GM19328 (cell line): ENCODE results near the gene GFI1B.
"Not testable (repeated sequence)": the region's sequence is repeated elsewhere in the genome, so short reads cannot be mapped to it uniquely, and the experiment has no call there.

Experiments used
- ATAC-seq: cut with Tn5 transposase; IDR thresholded peaks from one replicate; pipeline ENCODE4 v1.9.1; 2021; ENCODE audit warnings: mild to moderate bottlenecking, moderate library complexity; ENCODE audit not compliant: unreplicated experiment

The GFI1B gene

GRCh38 chr9:132967908-132968307, 10.6 kb upstream of the GFI1B start:
- ATAC-seq, result not testable (repeated sequence)

- ATAC-seq, result no peak
Observed at GRCh38 chr9:132969783-132970182, 8.7 kb upstream of the GFI1B start.

- ATAC-seq, result no peak
Observed at GRCh38 chr9:132970324-132971062, 8.0 kb upstream of the GFI1B start.

GRCh38 chr9:132973166-132973565, 5.3 kb upstream of the GFI1B start:
- ATAC-seq, result no peak

GRCh38 chr9:132973713-132974112, 4.8 kb upstream of the GFI1B start:
- ATAC-seq, result no peak

GRCh38 chr9:132975961-132976360, 2.5 kb upstream of the GFI1B start:
- ATAC-seq, result no peak

GRCh38 chr9:132976571-132976970, 1.9 kb upstream of the GFI1B start:
- no peak for ATAC-seq

GRCh38 chr9:132978112-132978450, 413 bp upstream of the GFI1B start:
- no peak for ATAC-seq

GRCh38 chr9:132980157-132980556, 1.7 kb downstream of the GFI1B start:
- no peak for ATAC-seq

- no peak for ATAC-seq
Observed at GRCh38 chr9:132982458-132982857, 4.0 kb downstream of the GFI1B start.

- ATAC-seq, result no peak
Observed at GRCh38 chr9:132983491-132984201, 5.2 kb downstream of the GFI1B start.

- no peak for ATAC-seq
Observed at GRCh38 chr9:132984202-132985070, 5.9 kb downstream of the GFI1B start.

- no peak for ATAC-seq
Observed at GRCh38 chr9:132985071-132985350, 6.5 kb downstream of the GFI1B start.

GRCh38 chr9:132985489-132985888, 7.0 kb downstream of the GFI1B start:
- no peak for ATAC-seq

- ATAC-seq, result no peak
Observed at GRCh38 chr9:132986114-132986513, 7.6 kb downstream of the GFI1B start.

- no peak for ATAC-seq
Observed at GRCh38 chr9:132986640-132987620, 8.4 kb downstream of the GFI1B start.

GRCh38 chr9:132988244-132989013, 9.9 kb downstream of the GFI1B start:
- no peak for ATAC-seq

- ATAC-seq, result no peak
Observed at GRCh38 chr9:132989014-132989310, 10.5 kb downstream of the GFI1B start.

- ATAC-seq, result no peak
Observed at GRCh38 chr9:132989414-132989996, 11.0 kb downstream of the GFI1B start.
